K562 (cell line): ENCODE results near the gene FMO3. TPM values are rescaled to one million over a fixed set of nuclear protein-coding genes. Genes with fewer than 3 reads are reported as not detected.

Experiments
- ATAC-seq: fragments of 200-7000 bp; cut with Tn5 transposase; 3 replicates; pipeline ENCODE4 v1.9.1; 2020; ENCODE audit warnings: moderate library complexity
- BruUV-seq: library from RNA; stranded (reverse); fragments of 400-500 nt; replicated peaks from 2 replicates; lab custom pipeline; 2021; lab: Mats Ljungman, UMichigan
- CTCF ChIA-PET: fragments of 300-600 bp; formaldehyde crosslinking; extraction: SDS; loops from one replicate; lab custom pipeline; 2021; ENCODE audit warnings: low intra/inter-chr PET ratio; lab: Yijun Ruan, JAX
- POLR2A ChIA-PET: fragments of 300-600, 350-650 bp; sonication (Branson Sonifier 250); formaldehyde crosslinking; extraction: SDS; loops from one replicate; lab custom pipeline; 2021; ENCODE audit warnings: antibody characterized with exemption, inconsistent platforms; lab: Yijun Ruan, JAX
- DNase-seq, 4 experiments: peaks; one replicate each; pipeline versions ENCODE4 v3.0.0 to v3.0.0-alpha.2; 2011 to 2018; ENCODE audit warnings: low spot score in 3 of 4, mixed read lengths in 3 of 4; ENCODE audit errors: extremely low read depth in 1 of 4
- FAIRE-seq: peaks from 2 replicates; lab custom pipeline; 2011; peaks lifted over from hg19 to GRCh38; lab: Jason Lieb, UNC
- H2AFZ ChIP-seq: 2 replicates; pipeline ENCODE4 v1.6.0; 2011; ENCODE audit warnings: low read depth, low read length, control low read depth, inconsistent platforms
- H3K27ac ChIP-seq: fragments of 200-600 bp; 3 replicates; pipeline ENCODE4 v1.8.0; 2011; ENCODE audit warnings: low read depth, mild to moderate bottlenecking, control low read depth, inconsistent platforms, low read length, moderate library complexity, mixed read lengths; ENCODE audit errors: extremely low read depth
- H3K27me3 ChIP-seq, 2 experiments: fragments of 300-600 bp in 1 of 2; 2 replicates in 1 of 2; 3 replicates in 1 of 2; pipeline versions ENCODE4 v1.6.0 to v1.8.0; 2011; ENCODE audit warnings: inconsistent platforms in 2 of 2, low read length in 2 of 2, mild to moderate bottlenecking in 1 of 2, mixed read lengths in 1 of 2, moderate library complexity in 1 of 2; ENCODE audit not compliant: control insufficient read depth in 2 of 2, insufficient read depth in 2 of 2
- H3K36me3 ChIP-seq: fragments of 300-600 bp; 3 replicates; pipeline ENCODE4 v1.8.0; 2011; ENCODE audit warnings: mild to moderate bottlenecking, low read length, inconsistent platforms; ENCODE audit not compliant: control insufficient read depth, insufficient read depth
- H3K4me1 ChIP-seq, 2 experiments: fragments of 200-600 bp in 1 of 2; replicated peaks in 1 of 2; 2 replicates in 1 of 2; 3 replicates in 1 of 2; pipeline versions ENCODE4 v1.5.1 to v1.8.0; 2011; ENCODE audit warnings: inconsistent platforms in 2 of 2, low read length in 2 of 2, mild to moderate bottlenecking in 1 of 2, mixed read lengths in 1 of 2, moderate library complexity in 1 of 2; ENCODE audit not compliant: control insufficient read depth in 2 of 2, insufficient read depth in 2 of 2
- H3K4me2 ChIP-seq: 2 replicates; pipeline ENCODE4 v1.6.1; 2011; ENCODE audit warnings: low read length, control low read depth, inconsistent platforms, mixed read lengths; ENCODE audit not compliant: insufficient read depth
- H3K4me3 ChIP-seq: fragments of 200-600 bp; sonication (generic), shearing (Covaris generic); 2 replicates; pipeline ENCODE4 v1.5.1; 2016; ENCODE audit warnings: control low read depth, inconsistent platforms
- H3K79me2 ChIP-seq: fragments of 200-600 bp; 3 replicates; pipeline ENCODE4 v1.8.0; 2011; ENCODE audit warnings: low read length, inconsistent platforms; ENCODE audit not compliant: control insufficient read depth, insufficient read depth
- H3K9ac ChIP-seq, 2 experiments: 2 replicates each; pipeline versions ENCODE4 v1.6.0 to v1.6.1; 2011; ENCODE audit warnings: low read depth in 2 of 2, low read length in 2 of 2, control low read depth in 1 of 2, inconsistent platforms in 1 of 2, mild to moderate bottlenecking in 1 of 2, mixed read lengths in 1 of 2; ENCODE audit not compliant: insufficient read depth in 1 of 2
- H3K9me1 ChIP-seq: one replicate; pipeline ENCODE4 v1.6.0; 2011; ENCODE audit warnings: inconsistent platforms, mild to moderate bottlenecking, low read length, moderate library complexity; ENCODE audit not compliant: control insufficient read depth, insufficient read depth
- H3K9me3 ChIP-seq: replicated peaks from 2 replicates; pipeline ENCODE4 v1.5.1; 2011; ENCODE audit warnings: low read depth, low read length, inconsistent platforms; ENCODE audit not compliant: control insufficient read depth, insufficient read depth
- H4K20me1 ChIP-seq: replicated peaks from 2 replicates; pipeline ENCODE4 v1.6.1; 2011; ENCODE audit warnings: low read length, inconsistent platforms, mixed read lengths; ENCODE audit not compliant: control insufficient read depth, insufficient read depth
- CTBP1 ChIP-seq: fragments of 450-650 bp; IDR thresholded peaks from 2 replicates; pipeline ENCODE4 v1.6.1; 2016; ENCODE audit warnings: borderline replicate concordance
- DMBX1 ChIP-seq: fragments of 250-450 bp; sonication (Bioruptor Pico); IDR thresholded peaks from 2 replicates; pipeline ENCODE4 v1.8.0; 2022; ENCODE audit warnings: inconsistent platforms, mild to moderate bottlenecking, moderate library complexity, borderline replicate concordance
- E2F8 ChIP-seq: fragments of 450-650 bp; IDR thresholded peaks from 2 replicates; pipeline ENCODE4 v1.7.1; 2018; ENCODE audit warnings: mild to moderate bottlenecking, low read depth; ENCODE audit not compliant: partially characterized antibody
- SREBF1 ChIP-seq: fragments of 150-350 bp; IDR thresholded peaks from 2 replicates; pipeline ENCODE4 v1.6.1; 2014; ENCODE audit warnings: antibody characterized with exemption, low read depth, low read length, borderline replicate concordance
- ZNF311 ChIP-seq: fragments of 250-450 bp; sonication (Bioruptor Pico); IDR thresholded peaks from 2 replicates; pipeline ENCODE4 v1.4.0; 2020; ENCODE audit warnings: mild to moderate bottlenecking, moderate library complexity
- WGBS: fragments of 100-300 bp; shearing (Covaris generic); methylation state at CpG from one replicate; pipeline ENCODE4 v1.1.6; 2016; ENCODE audit warnings: low coverage, mixed read lengths; ENCODE audit not compliant: insufficient coverage; ENCODE audit errors: missing lambda C conversion rate; 5-methylcytosine and 5-hydroxymethylcytosine counted together
- in situ Hi-C: fragments of 300-500 bp; cut with MboI; formaldehyde crosslinking; loops from 4 replicates; pipeline ENCODE4 v1.15.0; 2018; ENCODE audit warnings: inconsistent platforms, mixed read lengths
- intact Hi-C: fragments of 100-400 bp; cut with micrococcal nuclease; formaldehyde crosslinking; loops from 2 replicates; pipeline ENCODE4 v1.14.2; 2022
- polyA plus RNA-seq, 8 experiments: library from polyadenylated mRNA; depleted of rRNA in 4 of 8; stranded (reverse) in 5 of 8; unstranded in 3 of 8; fragments of >200 nt; fragmentation: Nextera tagmentation in 2 of 8; fragmentation: Illumina TruSeq in 1 of 8; extraction: Ambion mirVana in 2 of 8; extraction: Trizol in 1 of 8; gene quantifications; 2 replicates each; pipeline versions ENCODE4 v1.2.1 to v1.2.3, GENCODE V29; 2011 to 2014; ENCODE audit warnings: inconsistent platforms in 1 of 8, missing spikeins in 1 of 8
- total RNA-seq, 7 experiments: library from RNA; depleted of rRNA in 6 of 7; stranded (reverse); fragments of >200 nt in 6 of 7; fragmentation: Illumina TruSeq in 2 of 7; extraction: Trizol in 2 of 7; gene quantifications; 2 replicates each; pipeline versions ENCODE4 v1.2.1 to v1.2.3, GENCODE V29; 2011 to 2021; ENCODE audit warnings: low replicate concordance in 1 of 7
- TF ChIP-seq, protein P1 (sequence below): sonication (generic); formaldehyde crosslinking; IDR thresholded peaks from 2 replicates; pipeline ENCODE4 v1.8.0; 2022; ENCODE audit warnings: mild to moderate bottlenecking, missing genetic modification reagents
- TF ChIP-seq, protein P2 (sequence below): sonication (generic); formaldehyde crosslinking; IDR thresholded peaks from 2 replicates; pipeline ENCODE4 v1.8.0; 2022; ENCODE audit warnings: mild to moderate bottlenecking, low read depth, missing genetic modification reagents
- TF ChIP-seq, protein P3 (sequence below): fragments of 200-800 bp; sonication (Bioruptor generic); IDR thresholded peaks from 2 replicates; pipeline ENCODE4 v1.6.1; 2016; ENCODE audit warnings: missing genetic modification characterization, missing compliant biosample characterization

The FMO3 gene
- total and polyA plus RNA-seq, 9 of the 15 experiments (the other 6 are each of a cell fraction or from before 2014, with no cell fraction given) = not detected

GRCh38 chr1:171052977-171053376 lies 37.7 kb upstream of the FMO3 start:
- no peak overlapping the region for H2AFZ ChIP-seq
- H3K27me3 ChIP-seq = no peaks in the 10 kb centered on the region
- H3K4me3 ChIP-seq = no peak overlapping the region
- no peak overlapping the region for H3K4me2 ChIP-seq
- in situ Hi-C loops = no loop called here
- ChIA-PET POLR2A (no interaction called here), CTCF (no interaction called here)
- peaks cover 1% of the 10 kb centered on the region; the same call in 1 of the 2 replicates for H3K9me3 ChIP-seq
- H3K79me2 ChIP-seq = no peaks in the 10 kb centered on the region
- no TSS peak for BruUV-seq
- no peaks in the 10 kb centered on the region for H3K36me3 ChIP-seq
- no peaks in the 10 kb centered on the region for H3K4me1 ChIP-seq
- intact Hi-C loops = no loop called here
- no peaks in the 10 kb centered on the region for H3K9me1 ChIP-seq
- ATAC-seq (no peak), DNase-seq (no peak), FAIRE-seq (no peak)
- H3K27ac ChIP-seq = no peak overlapping the region
- H3K9ac ChIP-seq = no peak overlapping the region
- 0% methylated on average over 2 of the region's 2 CpGs for WGBS
- H4K20me1 ChIP-seq = no peaks in the 10 kb centered on the region
- TF ChIP-seq SREBF1 (no peak), CTBP1 (no peak), ZNF311 (no peak), E2F8 (no peak), DMBX1 (CRISPR knock-in tag) (no peak)
- TF ChIP-seq, protein P1, sequence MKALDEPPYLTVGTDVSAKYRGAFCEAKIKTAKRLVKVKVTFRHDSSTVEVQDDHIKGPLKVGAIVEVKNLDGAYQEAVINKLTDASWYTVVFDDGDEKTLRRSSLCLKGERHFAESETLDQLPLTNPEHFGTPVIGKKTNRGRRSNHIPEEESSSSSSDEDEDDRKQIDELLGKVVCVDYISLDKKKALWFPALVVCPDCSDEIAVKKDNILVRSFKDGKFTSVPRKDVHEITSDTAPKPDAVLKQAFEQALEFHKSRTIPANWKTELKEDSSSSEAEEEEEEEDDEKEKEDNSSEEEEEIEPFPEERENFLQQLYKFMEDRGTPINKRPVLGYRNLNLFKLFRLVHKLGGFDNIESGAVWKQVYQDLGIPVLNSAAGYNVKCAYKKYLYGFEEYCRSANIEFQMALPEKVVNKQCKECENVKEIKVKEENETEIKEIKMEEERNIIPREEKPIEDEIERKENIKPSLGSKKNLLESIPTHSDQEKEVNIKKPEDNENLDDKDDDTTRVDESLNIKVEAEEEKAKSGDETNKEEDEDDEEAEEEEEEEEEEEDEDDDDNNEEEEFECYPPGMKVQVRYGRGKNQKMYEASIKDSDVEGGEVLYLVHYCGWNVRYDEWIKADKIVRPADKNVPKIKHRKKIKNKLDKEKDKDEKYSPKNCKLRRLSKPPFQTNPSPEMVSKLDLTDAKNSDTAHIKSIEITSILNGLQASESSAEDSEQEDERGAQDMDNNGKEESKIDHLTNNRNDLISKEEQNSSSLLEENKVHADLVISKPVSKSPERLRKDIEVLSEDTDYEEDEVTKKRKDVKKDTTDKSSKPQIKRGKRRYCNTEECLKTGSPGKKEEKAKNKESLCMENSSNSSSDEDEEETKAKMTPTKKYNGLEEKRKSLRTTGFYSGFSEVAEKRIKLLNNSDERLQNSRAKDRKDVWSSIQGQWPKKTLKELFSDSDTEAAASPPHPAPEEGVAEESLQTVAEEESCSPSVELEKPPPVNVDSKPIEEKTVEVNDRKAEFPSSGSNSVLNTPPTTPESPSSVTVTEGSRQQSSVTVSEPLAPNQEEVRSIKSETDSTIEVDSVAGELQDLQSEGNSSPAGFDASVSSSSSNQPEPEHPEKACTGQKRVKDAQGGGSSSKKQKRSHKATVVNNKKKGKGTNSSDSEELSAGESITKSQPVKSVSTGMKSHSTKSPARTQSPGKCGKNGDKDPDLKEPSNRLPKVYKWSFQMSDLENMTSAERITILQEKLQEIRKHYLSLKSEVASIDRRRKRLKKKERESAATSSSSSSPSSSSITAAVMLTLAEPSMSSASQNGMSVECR (CRISPR knock-in tag) = no peak
- TF ChIP-seq, protein P2, sequence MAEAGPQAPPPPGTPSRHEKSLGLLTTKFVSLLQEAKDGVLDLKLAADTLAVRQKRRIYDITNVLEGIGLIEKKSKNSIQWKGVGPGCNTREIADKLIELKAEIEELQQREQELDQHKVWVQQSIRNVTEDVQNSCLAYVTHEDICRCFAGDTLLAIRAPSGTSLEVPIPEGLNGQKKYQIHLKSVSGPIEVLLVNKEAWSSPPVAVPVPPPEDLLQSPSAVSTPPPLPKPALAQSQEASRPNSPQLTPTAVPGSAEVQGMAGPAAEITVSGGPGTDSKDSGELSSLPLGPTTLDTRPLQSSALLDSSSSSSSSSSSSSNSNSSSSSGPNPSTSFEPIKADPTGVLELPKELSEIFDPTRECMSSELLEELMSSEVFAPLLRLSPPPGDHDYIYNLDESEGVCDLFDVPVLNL (CRISPR knock-in tag) = no peak
- TF ChIP-seq, protein P3, sequence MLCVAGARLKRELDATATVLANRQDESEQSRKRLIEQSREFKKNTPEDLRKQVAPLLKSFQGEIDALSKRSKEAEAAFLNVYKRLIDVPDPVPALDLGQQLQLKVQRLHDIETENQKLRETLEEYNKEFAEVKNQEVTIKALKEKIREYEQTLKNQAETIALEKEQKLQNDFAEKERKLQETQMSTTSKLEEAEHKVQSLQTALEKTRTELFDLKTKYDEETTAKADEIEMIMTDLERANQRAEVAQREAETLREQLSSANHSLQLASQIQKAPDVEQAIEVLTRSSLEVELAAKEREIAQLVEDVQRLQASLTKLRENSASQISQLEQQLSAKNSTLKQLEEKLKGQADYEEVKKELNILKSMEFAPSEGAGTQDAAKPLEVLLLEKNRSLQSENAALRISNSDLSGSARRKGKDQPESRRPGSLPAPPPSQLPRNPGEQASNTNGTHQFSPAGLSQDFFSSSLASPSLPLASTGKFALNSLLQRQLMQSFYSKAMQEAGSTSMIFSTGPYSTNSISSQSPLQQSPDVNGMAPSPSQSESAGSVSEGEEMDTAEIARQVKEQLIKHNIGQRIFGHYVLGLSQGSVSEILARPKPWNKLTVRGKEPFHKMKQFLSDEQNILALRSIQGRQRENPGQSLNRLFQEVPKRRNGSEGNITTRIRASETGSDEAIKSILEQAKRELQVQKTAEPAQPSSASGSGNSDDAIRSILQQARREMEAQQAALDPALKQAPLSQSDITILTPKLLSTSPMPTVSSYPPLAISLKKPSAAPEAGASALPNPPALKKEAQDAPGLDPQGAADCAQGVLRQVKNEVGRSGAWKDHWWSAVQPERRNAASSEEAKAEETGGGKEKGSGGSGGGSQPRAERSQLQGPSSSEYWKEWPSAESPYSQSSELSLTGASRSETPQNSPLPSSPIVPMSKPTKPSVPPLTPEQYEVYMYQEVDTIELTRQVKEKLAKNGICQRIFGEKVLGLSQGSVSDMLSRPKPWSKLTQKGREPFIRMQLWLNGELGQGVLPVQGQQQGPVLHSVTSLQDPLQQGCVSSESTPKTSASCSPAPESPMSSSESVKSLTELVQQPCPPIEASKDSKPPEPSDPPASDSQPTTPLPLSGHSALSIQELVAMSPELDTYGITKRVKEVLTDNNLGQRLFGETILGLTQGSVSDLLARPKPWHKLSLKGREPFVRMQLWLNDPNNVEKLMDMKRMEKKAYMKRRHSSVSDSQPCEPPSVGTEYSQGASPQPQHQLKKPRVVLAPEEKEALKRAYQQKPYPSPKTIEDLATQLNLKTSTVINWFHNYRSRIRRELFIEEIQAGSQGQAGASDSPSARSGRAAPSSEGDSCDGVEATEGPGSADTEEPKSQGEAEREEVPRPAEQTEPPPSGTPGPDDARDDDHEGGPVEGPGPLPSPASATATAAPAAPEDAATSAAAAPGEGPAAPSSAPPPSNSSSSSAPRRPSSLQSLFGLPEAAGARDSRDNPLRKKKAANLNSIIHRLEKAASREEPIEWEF (CRISPR knock-in tag) = no peak
